GM21723 (cell line): Measurements from ENCODE around the gene SFRP2.

Source experiments
- ATAC-seq: cut with Tn5 transposase; IDR thresholded peaks from one replicate; pipeline ENCODE4 v1.9.1; 2021; ENCODE audit warnings: mild to moderate bottlenecking, moderate library complexity; ENCODE audit not compliant: unreplicated experiment

Gene SFRP2

GRCh38 chr4:153733751-153734448 is 55.0 kb downstream of the SFRP2 start:
- ATAC-seq: peak; percentile 75

- no peak for ATAC-seq
Measured at GRCh38 chr4:153731239-153731638, 57.6 kb downstream of the SFRP2 start.
